ENCODE results near the gene ITPR1. TPM values are rescaled to one million over a fixed set of nuclear protein-coding genes. Genes with fewer than 3 reads are reported as not detected.

The ITPR1 gene
- polyA plus RNA-seq, 2 of the 4 experiments (the other 2 are of a cell fraction) = 2.8 to 9.6 TPM

DNA sequence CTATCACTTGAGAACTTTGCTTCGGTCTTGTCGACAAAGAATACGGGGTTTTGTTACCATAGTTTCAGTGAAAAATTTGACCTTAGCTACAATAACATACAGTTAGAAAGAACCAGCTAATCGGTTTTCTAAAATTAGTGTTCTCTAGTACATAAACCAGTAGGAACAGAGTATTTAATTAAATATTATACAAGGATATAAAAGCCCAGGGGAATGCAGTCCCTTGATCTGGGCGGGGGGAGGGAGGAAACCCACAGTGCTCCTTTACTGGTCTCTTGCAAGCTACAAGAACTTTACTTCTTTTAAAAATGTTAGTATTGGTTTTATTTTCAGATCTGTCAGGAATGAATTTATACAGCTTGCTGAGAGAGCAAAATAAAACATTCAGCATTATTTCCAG, 41.8 kb downstream of the ITPR1 start:
- WGBS (ENCODE audit: missing lambda C conversion rate) = 72% methylated on average over 5 of the region's 5 CpGs
- no peak overlapping the region for H3K4me3 ChIP-seq

DNA sequence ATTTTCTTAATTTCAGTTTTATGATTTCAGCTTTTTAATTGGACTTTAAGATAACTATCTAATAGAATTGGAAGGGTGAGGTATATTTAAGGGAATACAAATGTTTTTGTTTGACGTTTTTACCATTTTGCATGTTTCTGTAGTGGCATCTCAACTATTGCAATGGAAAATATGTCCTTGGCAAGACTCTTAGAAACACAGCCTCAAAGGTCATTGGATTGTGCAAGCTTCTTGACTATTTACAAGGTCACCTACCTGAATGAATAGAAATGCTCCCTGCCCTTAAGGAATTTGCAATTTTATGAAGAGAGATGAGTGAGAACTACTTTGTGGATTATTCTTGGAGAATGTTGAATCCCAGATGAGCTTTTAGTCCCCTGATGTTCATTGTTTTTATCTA, 43.1 kb downstream of the ITPR1 start:
- Histone ChIP-seq H3K9me3 (peaks cover 4% of the 10 kb centered on the region; the same call in 1 of the 3 replicates), H3K4me3 (no peak overlapping the region), H3K27ac (no peak overlapping the region), H3K4me2 (no peak overlapping the region), H3K4me1 (no peaks in the 10 kb centered on the region)
- CTCF ChIA-PET = interaction anchor here (1.7 kb wide), 1 partner anchor 97 kb away, joined by 6 read pairs; no protein-coding TSS in a partner anchor
- FAIRE-seq = no peak
- POLR2A ChIA-PET = no interaction called here
- ATAC-seq = no peak
- WGBS (ENCODE audit: missing lambda C conversion rate) = 6% methylated on average over 1 of the region's 1 CpG
- TF ChIP-seq HOXB13 (CRISPR knock-in tag; IDR thresholded peaks at IDR 0.05; ENCODE audit: low read depth) (no peak), FOXS1 (CRISPR knock-in tag; IDR thresholded peaks at IDR 0.05) (no peak), RCOR1 (IDR thresholded peaks at IDR 0.05; ENCODE audit: low read depth, low read length) (no peak), KDM1A (IDR thresholded peaks at IDR 0.05; ENCODE audit: low read depth) (no peak), TP53 (CRISPR knock-in tag; IDR thresholded peaks at IDR 0.05) (no peak), EP300 (IDR thresholded peaks at IDR 0.05) (no peak), CTCF (IDR thresholded peaks at IDR 0.05) (no peak), RFX5 (IDR thresholded peaks at IDR 0.05) (no peak), NPAS2 (CRISPR knock-in tag; IDR thresholded peaks at IDR 0.05; ENCODE audit: borderline replicate concordance) (no peak), SMC3 (IDR thresholded peaks at IDR 0.05) (no peak), RAD21 (conservative IDR thresholded peaks at IDR 0.05 in 1 of 2, IDR thresholded peaks at IDR 0.05 in 1 of 2) (no peak), RNF2 (IDR thresholded peaks at IDR 0.05; ENCODE audit: borderline replicate concordance, low read depth) (no peak), CHD4 (IDR thresholded peaks at IDR 0.05; ENCODE audit: borderline replicate concordance) (no peak), CBX8 (IDR thresholded peaks at IDR 0.05) (no peak)
- TF ChIP-seq, protein P1, sequence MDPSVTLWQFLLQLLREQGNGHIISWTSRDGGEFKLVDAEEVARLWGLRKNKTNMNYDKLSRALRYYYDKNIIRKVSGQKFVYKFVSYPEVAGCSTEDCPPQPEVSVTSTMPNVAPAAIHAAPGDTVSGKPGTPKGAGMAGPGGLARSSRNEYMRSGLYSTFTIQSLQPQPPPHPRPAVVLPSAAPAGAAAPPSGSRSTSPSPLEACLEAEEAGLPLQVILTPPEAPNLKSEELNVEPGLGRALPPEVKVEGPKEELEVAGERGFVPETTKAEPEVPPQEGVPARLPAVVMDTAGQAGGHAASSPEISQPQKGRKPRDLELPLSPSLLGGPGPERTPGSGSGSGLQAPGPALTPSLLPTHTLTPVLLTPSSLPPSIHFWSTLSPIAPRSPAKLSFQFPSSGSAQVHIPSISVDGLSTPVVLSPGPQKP (IDR thresholded peaks at IDR 0.05; ENCODE audit: low read depth, low read length) = no peak
- DNase-seq (ENCODE audit: low read depth in 1 of 2, low spot score in 1 of 2) = no peak

More for the DNA sequence above, 41.8 kb downstream of the ITPR1 start:
- H3K4me2 ChIP-seq = no peak overlapping the region
- CTCF ChIA-PET = interaction anchor here (0.6 to 1.0 kb wide), 3 partner anchors 37 to 184 kb away, joined by 3 read pairs; no protein-coding TSS in a partner anchor
- no peak overlapping the region for H3K27ac ChIP-seq
- H3K4me1 ChIP-seq = no peaks in the 10 kb centered on the region
- TF ChIP-seq BCL3 (IDR thresholded peaks at IDR 0.05) = no peak
- TF ChIP-seq KDM5A (IDR thresholded peaks at IDR 0.05) = no peak
- no peak for TF ChIP-seq RFX5 (IDR thresholded peaks at IDR 0.05)
- TF ChIP-seq RARB (CRISPR knock-in tag; IDR thresholded peaks at IDR 0.05) = no peak
- TF ChIP-seq CBX2 (IDR thresholded peaks at IDR 0.05; ENCODE audit: borderline replicate concordance, low read depth) = no peak
- ATAC-seq (no peak), FAIRE-seq (no peak), DNase-seq (ENCODE audit: low read depth in 1 of 2, low spot score in 1 of 2) (no peak)
- H3K9me3 ChIP-seq = no peaks in the 10 kb centered on the region
- POLR2A ChIA-PET = no interaction called here

DNA sequence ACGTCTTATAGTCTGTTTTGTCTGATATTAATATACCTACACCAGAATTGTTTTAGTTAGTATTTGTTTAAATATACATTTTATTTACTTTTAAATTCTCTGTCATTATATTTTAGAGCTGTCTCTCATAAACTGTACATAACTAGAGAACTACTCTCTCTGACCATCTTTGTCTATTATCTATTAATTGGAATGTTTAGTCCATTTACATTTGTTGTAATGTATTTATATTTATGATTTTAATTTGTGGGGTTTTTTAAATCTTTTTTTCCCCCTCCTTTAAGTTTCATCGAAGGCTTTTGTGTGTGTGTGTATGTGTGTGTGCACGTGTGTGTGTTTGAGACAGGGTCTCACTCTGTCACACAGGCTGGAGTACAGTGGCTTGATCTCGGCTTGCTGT, 47.1 kb downstream of the ITPR1 start:
- Histone ChIP-seq H3K9me3 (peaks cover 4% of the 10 kb centered on the region; the same call in 1 of the 3 replicates), H3K27ac (no peak overlapping the region), H3K4me2 (no peak overlapping the region), H3K4me3 (no peak overlapping the region), H3K4me1 (no peaks in the 10 kb centered on the region)
- no peak for ATAC-seq
- no peak for DNase-seq (ENCODE audit: low read depth in 1 of 2, low spot score in 1 of 2)
- no peak for FAIRE-seq
- WGBS (ENCODE audit: missing lambda C conversion rate) = 67% methylated on average over 4 of the region's 4 CpGs
- no peak for TF ChIP-seq POLR2AphosphoS2 (conservative IDR thresholded peaks at IDR 0.05; ENCODE audit: low read length)
- no peak for TF ChIP-seq HOXB13 (CRISPR knock-in tag; IDR thresholded peaks at IDR 0.05; ENCODE audit: low read depth)
- no peak for TF ChIP-seq ESRRA (IDR thresholded peaks at IDR 0.05; ENCODE audit: borderline replicate concordance, low read length)
- no peak for TF ChIP-seq BHLHE40 (IDR thresholded peaks at IDR 0.05; ENCODE audit: low read depth, low read length)
- TF ChIP-seq E2F6 (IDR thresholded peaks at IDR 0.05; ENCODE audit: borderline replicate concordance, low read depth) = no peak
- no peak for TF ChIP-seq JUNB (IDR thresholded peaks at IDR 0.05)
- TF ChIP-seq ZFP36 (IDR thresholded peaks at IDR 0.05; ENCODE audit: borderline replicate concordance, partially characterized antibody) = no peak
- TF ChIP-seq FOXS1 (CRISPR knock-in tag; IDR thresholded peaks at IDR 0.05) = no peak
- TF ChIP-seq NR3C1 (IDR thresholded peaks at IDR 0.05) = no peak
- no peak for TF ChIP-seq HOXA7 (CRISPR knock-in tag; IDR thresholded peaks at IDR 0.05)
- no peak for TF ChIP-seq ZC3H11A (IDR thresholded peaks at IDR 0.05)
- TF ChIP-seq HOXB5 (CRISPR knock-in tag; IDR thresholded peaks at IDR 0.05) = no peak
- TF ChIP-seq, protein P2, sequence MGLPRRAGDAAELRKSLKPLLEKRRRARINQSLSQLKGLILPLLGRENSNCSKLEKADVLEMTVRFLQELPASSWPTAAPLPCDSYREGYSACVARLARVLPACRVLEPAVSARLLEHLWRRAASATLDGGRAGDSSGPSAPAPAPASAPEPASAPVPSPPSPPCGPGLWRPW (IDR thresholded peaks at IDR 0.05) = no peak
- no peak for TF ChIP-seq KDM1A (IDR thresholded peaks at IDR 0.05; ENCODE audit: low read depth)
- no peak for TF ChIP-seq CBX2 (IDR thresholded peaks at IDR 0.05; ENCODE audit: borderline replicate concordance, low read depth)
- no peak for TF ChIP-seq HDAC2 (IDR thresholded peaks at IDR 0.05)
- CTCF ChIA-PET = no interaction called here
- POLR2A ChIA-PET = no interaction called here
